Measurements from ENCODE around the gene SCMH1.

DNA sequence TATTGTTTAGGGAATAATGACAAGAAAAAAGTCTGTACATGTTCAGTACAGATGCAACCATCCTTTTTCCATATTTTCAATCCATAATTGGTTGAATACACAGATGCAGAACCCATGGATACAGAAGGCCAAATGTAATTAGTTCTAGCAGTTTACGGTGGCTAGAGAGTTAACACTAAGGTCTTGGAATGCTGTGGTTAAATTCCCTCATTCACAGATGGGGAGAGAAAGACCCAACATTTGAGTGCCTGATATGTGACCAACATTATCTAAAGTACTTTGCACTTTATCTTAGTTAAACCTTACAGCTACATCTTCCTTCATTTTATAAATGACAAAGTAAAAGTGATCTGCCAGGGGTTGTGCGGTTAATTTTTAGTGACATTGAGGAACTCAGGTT, 5.3 kb downstream of the SCMH1 start:
- TF ChIP-seq, protein P1, sequence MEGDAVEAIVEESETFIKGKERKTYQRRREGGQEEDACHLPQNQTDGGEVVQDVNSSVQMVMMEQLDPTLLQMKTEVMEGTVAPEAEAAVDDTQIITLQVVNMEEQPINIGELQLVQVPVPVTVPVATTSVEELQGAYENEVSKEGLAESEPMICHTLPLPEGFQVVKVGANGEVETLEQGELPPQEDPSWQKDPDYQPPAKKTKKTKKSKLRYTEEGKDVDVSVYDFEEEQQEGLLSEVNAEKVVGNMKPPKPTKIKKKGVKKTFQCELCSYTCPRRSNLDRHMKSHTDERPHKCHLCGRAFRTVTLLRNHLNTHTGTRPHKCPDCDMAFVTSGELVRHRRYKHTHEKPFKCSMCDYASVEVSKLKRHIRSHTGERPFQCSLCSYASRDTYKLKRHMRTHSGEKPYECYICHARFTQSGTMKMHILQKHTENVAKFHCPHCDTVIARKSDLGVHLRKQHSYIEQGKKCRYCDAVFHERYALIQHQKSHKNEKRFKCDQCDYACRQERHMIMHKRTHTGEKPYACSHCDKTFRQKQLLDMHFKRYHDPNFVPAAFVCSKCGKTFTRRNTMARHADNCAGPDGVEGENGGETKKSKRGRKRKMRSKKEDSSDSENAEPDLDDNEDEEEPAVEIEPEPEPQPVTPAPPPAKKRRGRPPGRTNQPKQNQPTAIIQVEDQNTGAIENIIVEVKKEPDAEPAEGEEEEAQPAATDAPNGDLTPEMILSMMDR (conservative IDR thresholded peaks at IDR 0.05; ENCODE audit: low read depth in 2 of 2) = no peak
- TF ChIP-seq POLR2AphosphoS5 (IDR thresholded peaks at IDR 0.05; ENCODE audit: low read depth) (no peak), ZNF114 (CRISPR knock-in tag; IDR thresholded peaks at IDR 0.05) (no peak)
- TF ChIP-seq, protein P2, sequence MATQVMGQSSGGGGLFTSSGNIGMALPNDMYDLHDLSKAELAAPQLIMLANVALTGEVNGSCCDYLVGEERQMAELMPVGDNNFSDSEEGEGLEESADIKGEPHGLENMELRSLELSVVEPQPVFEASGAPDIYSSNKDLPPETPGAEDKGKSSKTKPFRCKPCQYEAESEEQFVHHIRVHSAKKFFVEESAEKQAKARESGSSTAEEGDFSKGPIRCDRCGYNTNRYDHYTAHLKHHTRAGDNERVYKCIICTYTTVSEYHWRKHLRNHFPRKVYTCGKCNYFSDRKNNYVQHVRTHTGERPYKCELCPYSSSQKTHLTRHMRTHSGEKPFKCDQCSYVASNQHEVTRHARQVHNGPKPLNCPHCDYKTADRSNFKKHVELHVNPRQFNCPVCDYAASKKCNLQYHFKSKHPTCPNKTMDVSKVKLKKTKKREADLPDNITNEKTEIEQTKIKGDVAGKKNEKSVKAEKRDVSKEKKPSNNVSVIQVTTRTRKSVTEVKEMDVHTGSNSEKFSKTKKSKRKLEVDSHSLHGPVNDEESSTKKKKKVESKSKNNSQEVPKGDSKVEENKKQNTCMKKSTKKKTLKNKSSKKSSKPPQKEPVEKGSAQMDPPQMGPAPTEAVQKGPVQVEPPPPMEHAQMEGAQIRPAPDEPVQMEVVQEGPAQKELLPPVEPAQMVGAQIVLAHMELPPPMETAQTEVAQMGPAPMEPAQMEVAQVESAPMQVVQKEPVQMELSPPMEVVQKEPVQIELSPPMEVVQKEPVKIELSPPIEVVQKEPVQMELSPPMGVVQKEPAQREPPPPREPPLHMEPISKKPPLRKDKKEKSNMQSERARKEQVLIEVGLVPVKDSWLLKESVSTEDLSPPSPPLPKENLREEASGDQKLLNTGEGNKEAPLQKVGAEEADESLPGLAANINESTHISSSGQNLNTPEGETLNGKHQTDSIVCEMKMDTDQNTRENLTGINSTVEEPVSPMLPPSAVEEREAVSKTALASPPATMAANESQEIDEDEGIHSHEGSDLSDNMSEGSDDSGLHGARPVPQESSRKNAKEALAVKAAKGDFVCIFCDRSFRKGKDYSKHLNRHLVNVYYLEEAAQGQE (IDR thresholded peaks at IDR 0.05; ENCODE audit: unreplicated experiment) = no peak
